Umbilical cord (tissue), 2 donors: Measurements from ENCODE around the gene CAPN5. TPM values are rescaled to one million over a fixed set of nuclear protein-coding genes. Genes with fewer than 3 reads are reported as not detected.

ENCODE experiments used
- DNase-seq: peaks from one replicate; pipeline ENCODE4 v3.0.0-alpha.2; 2015; ENCODE audit warnings: low spot score
- total RNA-seq: library from RNA; depleted of rRNA; stranded (reverse); fragments of >200 nt; gene quantifications from one replicate; pipeline ENCODE4 v1.2.3, GENCODE V29; 2014; ENCODE audit warnings: low replicate concordance; ENCODE audit not compliant: insufficient read depth

Gene CAPN5
- total RNA-seq, 1 donor from 2014 or later: 2.4 TPM

DNA sequence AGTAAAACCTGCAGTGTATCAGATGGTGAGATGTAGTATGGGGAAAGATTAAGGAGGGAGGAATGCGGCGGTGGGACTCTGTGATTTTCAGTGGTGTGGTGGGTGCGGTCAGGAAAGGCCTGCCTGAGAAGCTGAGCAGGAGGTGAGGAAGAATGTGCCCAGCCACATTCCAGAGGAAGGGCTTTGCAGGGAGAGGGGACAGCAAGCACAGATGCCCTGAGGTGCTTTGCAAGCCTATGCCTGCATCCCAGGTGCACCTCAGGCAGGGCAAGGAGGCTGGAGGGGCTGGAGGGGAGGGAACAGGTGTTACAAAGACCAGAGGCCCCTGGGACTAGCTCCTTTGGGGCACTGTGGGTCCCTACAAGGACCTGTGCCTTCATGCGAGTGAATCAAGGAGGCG, 103.3 kb downstream of the CAPN5 start:
- peak; percentile 44 for DNase-seq

DNA sequence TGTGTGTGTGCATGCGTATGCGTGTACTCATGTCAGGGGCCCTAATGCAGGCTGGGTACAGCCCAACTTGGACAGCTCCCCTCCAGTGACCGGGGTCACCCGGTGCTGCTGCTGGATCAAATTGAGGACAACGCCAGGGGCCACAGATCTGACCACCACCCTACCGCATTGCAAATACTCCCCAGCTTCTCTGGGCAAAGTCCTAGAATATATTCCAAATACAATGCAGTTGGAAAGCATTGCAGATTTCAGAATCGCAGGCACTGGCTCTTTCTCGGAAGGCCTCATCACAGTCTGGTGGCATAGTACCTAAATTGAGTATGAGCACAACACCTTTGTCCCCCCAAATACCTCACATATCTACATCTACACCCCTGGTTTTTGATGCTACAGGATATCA, 104.5 kb downstream of the CAPN5 start:
- no peak for DNase-seq

DNA sequence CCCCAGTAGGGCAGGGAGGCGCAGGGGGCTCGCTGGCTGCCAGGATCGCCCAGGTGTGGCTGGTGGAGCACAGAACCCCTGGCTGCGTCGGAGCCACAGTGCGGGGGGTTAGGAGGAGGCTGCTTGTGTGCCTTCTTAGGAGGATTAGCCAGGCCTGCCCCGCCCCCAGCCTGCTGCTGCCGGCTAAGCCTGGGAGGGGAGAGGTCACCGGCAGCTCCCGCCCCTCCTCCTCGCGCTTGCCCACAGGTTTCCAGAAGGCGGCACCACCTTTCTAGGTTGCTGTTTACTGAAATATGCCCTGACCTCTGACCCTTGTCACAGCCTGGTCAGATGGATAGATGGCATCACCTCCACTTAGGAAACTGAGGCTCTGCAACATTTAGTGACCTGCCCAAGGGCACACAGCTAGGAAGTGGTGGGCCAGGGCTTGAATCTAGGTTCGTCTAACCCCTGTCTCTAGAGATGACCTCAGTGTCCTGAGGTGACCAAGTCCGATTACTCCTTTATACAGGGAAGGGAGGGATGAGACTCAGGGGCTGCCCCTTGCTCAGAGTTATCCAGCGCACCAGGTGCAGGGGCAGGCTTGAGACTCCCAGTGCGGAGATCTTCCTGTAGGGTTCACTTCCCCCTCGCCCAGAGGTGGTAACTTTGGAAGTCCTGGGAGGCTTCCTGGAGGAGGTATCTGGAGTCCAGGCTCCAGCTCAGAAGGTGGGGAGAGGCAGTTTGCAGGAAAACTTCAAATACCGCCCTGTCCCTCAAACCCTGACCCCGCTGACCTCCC, 105.3 kb downstream of the CAPN5 start:
- DNase-seq: no peak

DNA sequence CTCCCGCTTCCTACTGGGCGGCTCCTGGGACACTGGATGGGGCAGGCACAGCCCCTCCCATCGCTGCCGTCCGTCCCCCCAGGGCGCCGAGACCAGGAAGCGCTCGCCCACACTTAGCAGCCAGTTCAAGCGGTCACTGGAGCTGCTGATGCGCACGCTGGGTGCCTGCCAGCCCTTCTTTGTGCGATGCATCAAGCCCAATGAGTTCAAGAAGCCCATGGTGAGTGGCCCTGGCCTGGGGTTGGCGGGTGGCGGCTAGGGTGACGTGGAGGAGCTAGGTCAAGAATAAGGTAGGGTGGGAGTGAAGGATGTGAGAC, 105.9 kb downstream of the CAPN5 start:
- DNase-seq: no peak

DNA sequence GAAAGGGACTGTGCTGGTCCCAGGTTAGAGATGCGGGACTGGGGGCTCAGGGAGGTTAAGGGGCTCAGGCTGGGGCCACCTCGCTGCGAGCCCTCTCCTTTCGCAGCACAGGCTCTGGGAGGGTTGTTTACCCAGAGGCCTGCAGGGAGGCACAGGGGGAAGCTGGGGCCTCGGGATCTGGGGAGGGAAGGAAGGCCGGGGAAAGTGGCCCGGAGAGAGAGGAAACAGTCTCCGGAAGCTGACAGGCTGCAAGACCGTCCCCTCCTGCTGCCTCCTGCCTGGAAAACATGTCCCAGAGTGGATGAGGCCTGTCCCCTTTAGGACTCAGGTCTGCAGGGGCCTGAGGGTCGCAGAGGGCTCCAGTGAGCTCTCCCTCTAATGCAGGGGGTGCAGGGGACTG, 106.7 kb downstream of the CAPN5 start:
- DNase-seq: peak; percentile 44

DNA sequence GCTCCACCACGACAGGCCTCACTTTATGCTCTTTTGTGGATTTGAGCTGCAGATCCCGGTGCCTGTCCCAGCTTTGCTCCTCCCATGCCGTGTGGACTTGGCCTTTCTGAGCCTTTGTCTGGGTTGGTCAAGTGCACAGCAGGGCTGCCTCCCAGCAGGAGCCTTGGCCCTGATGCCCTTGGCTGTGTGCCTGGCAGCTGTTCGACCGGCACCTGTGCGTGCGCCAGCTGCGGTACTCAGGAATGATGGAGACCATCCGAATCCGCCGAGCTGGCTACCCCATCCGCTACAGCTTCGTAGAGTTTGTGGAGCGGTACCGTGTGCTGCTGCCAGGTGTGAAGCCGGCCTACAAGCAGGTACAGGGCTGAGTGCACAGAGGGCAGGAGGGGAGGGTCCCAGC, 107.8 kb downstream of the CAPN5 start:
- no peak for DNase-seq

DNA sequence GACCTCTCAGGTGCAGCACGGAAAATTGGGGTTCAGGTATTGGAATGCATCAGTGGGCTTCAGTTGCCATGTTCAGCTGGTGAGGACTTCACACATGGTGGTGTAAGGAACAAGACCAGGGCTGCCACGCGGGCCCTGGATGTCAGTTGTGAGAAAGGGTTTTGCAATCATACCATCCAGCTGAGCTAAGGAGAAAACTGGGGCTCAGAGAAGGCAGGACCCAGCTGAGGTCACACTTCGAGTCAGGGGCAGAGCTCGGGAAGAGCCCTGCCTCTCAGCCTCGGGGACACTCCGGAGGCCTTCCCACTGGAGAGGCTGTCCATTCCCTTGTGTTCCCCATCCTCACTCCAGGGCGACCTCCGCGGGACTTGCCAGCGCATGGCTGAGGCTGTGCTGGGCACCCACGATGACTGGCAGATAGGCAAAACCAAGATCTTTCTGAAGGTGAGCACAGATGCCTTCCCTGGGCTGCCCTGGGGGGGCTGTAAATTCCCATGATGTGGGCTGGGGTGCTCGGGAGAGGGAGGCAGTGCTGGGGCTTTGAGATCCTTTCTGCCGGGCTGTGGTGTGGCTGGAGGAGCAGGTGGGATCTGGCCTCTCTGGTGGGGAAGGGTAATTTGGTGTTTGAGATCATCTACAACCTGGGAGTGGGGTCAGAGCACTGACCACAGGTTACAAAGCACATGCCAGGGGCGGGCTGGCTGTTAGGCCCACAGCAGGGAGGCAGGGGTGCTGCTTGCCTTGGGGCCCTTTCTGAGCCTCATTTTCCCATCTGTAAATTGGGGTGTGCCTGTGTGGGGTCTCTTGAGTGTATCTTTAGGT, 108.5 kb downstream of the CAPN5 start:
- DNase-seq: peak; percentile 24

Other genes with a start within 250 kb of the CAPN5 start
- 16.1 TPM for gene ACER3, start 206.1 kb upstream of the CAPN5 start, total RNA-seq
- gene B3GNT6, start 32.6 kb upstream of the CAPN5 start, total RNA-seq: 0.24 TPM
- gene OMP, start 35.9 kb downstream of the CAPN5 start, total RNA-seq: not detected
- gene MYO7A, start 61.3 kb downstream of the CAPN5 start, total RNA-seq: 7.0 TPM
- gene GDPD4, start 234.7 kb downstream of the CAPN5 start, total RNA-seq: 0.48 TPM